ENCODE measurements around the gene ACAP2.
"Not testable (repeated sequence)": the region's sequence is repeated elsewhere in the genome, so short reads cannot be mapped to it uniquely, and the experiment has no call there.

ACAP2 gene

DNA sequence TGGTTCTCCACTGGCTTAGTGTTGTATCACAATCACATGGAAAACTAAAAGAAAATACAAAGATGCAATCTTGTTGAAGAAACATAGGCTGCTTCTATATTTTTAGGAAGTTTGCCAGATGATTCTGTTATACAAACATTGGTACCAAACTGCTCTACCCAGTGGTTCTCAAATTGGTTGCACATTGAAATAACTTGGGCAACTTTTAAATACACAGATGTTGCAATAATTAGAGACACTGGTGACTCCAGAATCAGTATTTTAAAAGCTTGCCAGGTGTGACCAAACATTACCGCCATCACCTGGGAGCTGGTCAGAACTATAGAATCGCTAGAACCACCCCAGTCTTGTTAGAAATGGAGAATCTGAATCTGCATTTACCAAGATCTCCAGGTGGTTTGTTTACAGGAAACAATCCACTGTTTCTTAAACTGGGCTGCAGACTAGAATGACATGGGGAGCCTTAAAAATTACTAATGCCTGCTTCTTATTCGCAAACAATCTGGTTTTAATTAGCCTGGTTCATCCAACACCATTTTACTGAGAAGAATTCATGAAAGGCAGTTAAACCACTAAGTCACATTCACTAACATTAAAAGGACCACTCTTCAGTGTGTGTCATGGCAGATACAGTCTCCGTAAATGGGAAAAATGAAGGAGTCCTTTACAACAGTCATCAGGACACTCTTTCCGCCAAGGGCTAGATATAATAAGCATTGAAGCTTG is 76.5 kb downstream of the ACAP2 start:
- no peaks in the 10 kb centered on the region for H3K4me1 ChIP-seq (ENCODE audit: control insufficient read depth, insufficient read depth, low read depth, low read length)
- no peak overlapping the region for H3K4me3 ChIP-seq (ENCODE audit: insufficient read depth in 1 of 2, low read depth in 1 of 2, low read length in 2 of 2)
- no peak overlapping the region for H3K9ac ChIP-seq (ENCODE audit: low read length)
- no peak overlapping the region for H3K14ac ChIP-seq (ENCODE audit: low read length in 2 of 2)
- H3K18ac ChIP-seq (ENCODE audit: low read depth in 1 of 2, low read length in 2 of 2), result no peak overlapping the region
- no peak overlapping the region for H2BK12ac ChIP-seq (ENCODE audit: low read length in 2 of 2)
- H4K8ac ChIP-seq (ENCODE audit: low read length), result no peak overlapping the region
- WGBS, result 100% methylated on average over 5 of the region's 5 CpGs
- no peaks in the 10 kb centered on the region for H3K27me3 ChIP-seq (ENCODE audit: control insufficient read depth in 1 of 2, insufficient read depth in 1 of 2, low read length in 2 of 2)
- no peak overlapping the region for H2AK5ac ChIP-seq (ENCODE audit: low read length, severe bottlenecking)
- H2BK15ac ChIP-seq (ENCODE audit: low read depth, poor library complexity, severe bottlenecking), result no peak overlapping the region
- no peak overlapping the region for H3K4me2 ChIP-seq (ENCODE audit: low read length, poor library complexity, severe bottlenecking)
- peaks cover 5 to 36% of the 10 kb centered on the region in 2 experiments for H3K36me3 ChIP-seq (ENCODE audit: control insufficient read depth in 1 of 2, insufficient read depth in 2 of 2, low read depth in 1 of 2, low read length in 2 of 2)
- H3K4ac ChIP-seq (ENCODE audit: low read depth in 1 of 2, low read length in 2 of 2), result no peak overlapping the region
- H3K23ac ChIP-seq (ENCODE audit: low read length in 2 of 2), result no peak overlapping the region
- peaks cover 12% of the 10 kb centered on the region for H3K79me1 ChIP-seq (replicated peaks; ENCODE audit: low read length, poor library complexity, severe bottlenecking)
- H3K9me3 ChIP-seq (ENCODE audit: control insufficient read depth, low read length), result no peaks in the 10 kb centered on the region
- no peak overlapping the region for H2BK120ac ChIP-seq (ENCODE audit: low read depth, low read length)
- no peak overlapping the region for H3K27ac ChIP-seq (ENCODE audit: low read length, poor library complexity, severe bottlenecking)
- no peak overlapping the region for H4K91ac ChIP-seq (ENCODE audit: low read length)
- DNase-seq, result no peak
- H2AFZ ChIP-seq (ENCODE audit: low read depth, low read length), result no peak overlapping the region
- H2BK5ac ChIP-seq (ENCODE audit: low read depth, low read length, poor library complexity, severe bottlenecking), result no peak overlapping the region

DNA sequence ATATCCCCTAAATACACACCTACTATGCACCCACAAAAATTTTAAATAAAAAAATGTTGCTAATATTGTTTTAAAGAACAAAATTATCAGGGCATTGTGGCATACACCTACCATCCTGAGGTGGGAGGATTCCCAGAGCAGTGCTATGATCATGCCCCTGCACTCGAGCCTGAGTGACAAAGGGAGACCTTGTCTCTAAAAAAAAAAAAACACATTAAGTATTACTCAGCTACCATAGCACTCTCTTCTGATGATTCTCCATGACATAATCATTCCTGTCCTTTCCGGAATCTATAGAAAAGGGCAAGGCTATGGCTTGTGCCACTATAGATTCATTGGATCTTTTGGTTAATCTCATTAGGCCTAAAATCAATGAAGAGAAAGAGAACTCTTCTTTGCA is 77.4 kb downstream of the ACAP2 start:
- Histone ChIP-seq H3K18ac (ENCODE audit: low read depth in 1 of 2, low read length in 2 of 2) (no peak overlapping the region), H2AK5ac (ENCODE audit: low read length, severe bottlenecking) (no peak overlapping the region), H3K79me1 (replicated peaks; ENCODE audit: low read length, poor library complexity, severe bottlenecking) (peaks cover 14% of the 10 kb centered on the region), H3K9ac (ENCODE audit: low read length) (no peak overlapping the region), H3K23ac (ENCODE audit: low read length in 2 of 2) (no peak overlapping the region), H2BK120ac (ENCODE audit: low read depth, low read length) (no peak overlapping the region), H3K4me3 (ENCODE audit: insufficient read depth in 1 of 2, low read depth in 1 of 2, low read length in 2 of 2) (no peak overlapping the region), H3K27ac (ENCODE audit: low read length, poor library complexity, severe bottlenecking) (no peak overlapping the region), H4K91ac (ENCODE audit: low read length) (no peak overlapping the region), H3K4me2 (ENCODE audit: low read length, poor library complexity, severe bottlenecking) (no peak overlapping the region), H2BK12ac (ENCODE audit: low read length in 2 of 2) (no peak overlapping the region), H3K4me1 (ENCODE audit: control insufficient read depth, insufficient read depth, low read depth, low read length) (no peaks in the 10 kb centered on the region), H2AFZ (ENCODE audit: low read depth, low read length) (no peak overlapping the region), H4K8ac (ENCODE audit: low read length) (no peak overlapping the region), H3K27me3 (ENCODE audit: control insufficient read depth in 1 of 2, insufficient read depth in 1 of 2, low read length in 2 of 2) (no peaks in the 10 kb centered on the region), H3K14ac (ENCODE audit: low read length in 2 of 2) (no peak overlapping the region), H3K36me3 (ENCODE audit: control insufficient read depth in 1 of 2, insufficient read depth in 2 of 2, low read depth in 1 of 2, low read length in 2 of 2) (peaks cover 5 to 32% of the 10 kb centered on the region in 2 experiments), H2BK5ac (ENCODE audit: low read depth, low read length, poor library complexity, severe bottlenecking) (no peak overlapping the region), H3K4ac (ENCODE audit: low read depth in 1 of 2, low read length in 2 of 2) (no peak overlapping the region), H3K9me3 (ENCODE audit: control insufficient read depth, low read length) (no peaks in the 10 kb centered on the region), H2BK15ac (ENCODE audit: low read depth, poor library complexity, severe bottlenecking) (no peak overlapping the region)
- no peak for DNase-seq
- 79% methylated on average over 1 of the region's 2 CpGs for WGBS

DNA sequence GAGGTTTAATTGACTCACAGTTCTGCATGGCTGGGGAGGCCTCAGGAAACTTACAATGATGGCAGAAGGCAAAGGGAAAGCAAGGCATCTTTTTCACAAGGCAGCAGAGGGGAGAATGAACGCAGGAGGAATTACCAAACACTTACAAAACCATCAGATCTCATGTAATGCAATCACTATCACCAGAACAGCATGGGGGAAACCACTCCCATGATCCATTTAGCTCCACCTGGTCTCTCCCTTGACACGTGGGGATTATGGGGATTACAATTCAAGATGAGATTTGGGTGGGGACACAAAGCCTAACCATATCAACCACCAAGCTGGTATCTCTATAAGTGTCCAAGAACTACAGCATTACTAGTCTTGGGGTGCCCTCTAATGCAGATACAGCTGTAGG is 85.0 kb downstream of the ACAP2 start:
- H2BK15ac ChIP-seq (ENCODE audit: low read depth, poor library complexity, severe bottlenecking); H3K4me1 ChIP-seq (ENCODE audit: control insufficient read depth, insufficient read depth, low read depth, low read length); H3K4ac ChIP-seq (ENCODE audit: low read depth in 1 of 2, low read length in 2 of 2); DNase-seq; H3K27ac ChIP-seq (ENCODE audit: low read length, poor library complexity, severe bottlenecking); H3K27me3 ChIP-seq (ENCODE audit: control insufficient read depth in 1 of 2, insufficient read depth in 1 of 2, low read length in 2 of 2); H4K8ac ChIP-seq (ENCODE audit: low read length); H2BK12ac ChIP-seq (ENCODE audit: low read length in 2 of 2); H2AK5ac ChIP-seq (ENCODE audit: low read length, severe bottlenecking); H2BK120ac ChIP-seq (ENCODE audit: low read depth, low read length); H3K9me3 ChIP-seq (ENCODE audit: control insufficient read depth, low read length); H3K18ac ChIP-seq (ENCODE audit: low read depth in 1 of 2, low read length in 2 of 2); H3K4me3 ChIP-seq (ENCODE audit: insufficient read depth in 1 of 2, low read depth in 1 of 2, low read length in 2 of 2); H2AFZ ChIP-seq (ENCODE audit: low read depth, low read length); H4K91ac ChIP-seq (ENCODE audit: low read length); H3K9ac ChIP-seq (ENCODE audit: low read length); H3K14ac ChIP-seq (ENCODE audit: low read length in 2 of 2); H3K23ac ChIP-seq (ENCODE audit: low read length in 2 of 2); H2BK5ac ChIP-seq (ENCODE audit: low read depth, low read length, poor library complexity, severe bottlenecking); H3K4me2 ChIP-seq (ENCODE audit: low read length, poor library complexity, severe bottlenecking): not testable (repeated sequence)
- peaks cover 25% of the 10 kb centered on the region for H3K79me1 ChIP-seq (replicated peaks; ENCODE audit: low read length, poor library complexity, severe bottlenecking)
- WGBS, result 80% methylated on average over 2 of the region's 2 CpGs
- peaks cover 15 to 17% of the 10 kb centered on the region in 2 experiments for H3K36me3 ChIP-seq (ENCODE audit: control insufficient read depth in 1 of 2, insufficient read depth in 2 of 2, low read depth in 1 of 2, low read length in 2 of 2)

DNA sequence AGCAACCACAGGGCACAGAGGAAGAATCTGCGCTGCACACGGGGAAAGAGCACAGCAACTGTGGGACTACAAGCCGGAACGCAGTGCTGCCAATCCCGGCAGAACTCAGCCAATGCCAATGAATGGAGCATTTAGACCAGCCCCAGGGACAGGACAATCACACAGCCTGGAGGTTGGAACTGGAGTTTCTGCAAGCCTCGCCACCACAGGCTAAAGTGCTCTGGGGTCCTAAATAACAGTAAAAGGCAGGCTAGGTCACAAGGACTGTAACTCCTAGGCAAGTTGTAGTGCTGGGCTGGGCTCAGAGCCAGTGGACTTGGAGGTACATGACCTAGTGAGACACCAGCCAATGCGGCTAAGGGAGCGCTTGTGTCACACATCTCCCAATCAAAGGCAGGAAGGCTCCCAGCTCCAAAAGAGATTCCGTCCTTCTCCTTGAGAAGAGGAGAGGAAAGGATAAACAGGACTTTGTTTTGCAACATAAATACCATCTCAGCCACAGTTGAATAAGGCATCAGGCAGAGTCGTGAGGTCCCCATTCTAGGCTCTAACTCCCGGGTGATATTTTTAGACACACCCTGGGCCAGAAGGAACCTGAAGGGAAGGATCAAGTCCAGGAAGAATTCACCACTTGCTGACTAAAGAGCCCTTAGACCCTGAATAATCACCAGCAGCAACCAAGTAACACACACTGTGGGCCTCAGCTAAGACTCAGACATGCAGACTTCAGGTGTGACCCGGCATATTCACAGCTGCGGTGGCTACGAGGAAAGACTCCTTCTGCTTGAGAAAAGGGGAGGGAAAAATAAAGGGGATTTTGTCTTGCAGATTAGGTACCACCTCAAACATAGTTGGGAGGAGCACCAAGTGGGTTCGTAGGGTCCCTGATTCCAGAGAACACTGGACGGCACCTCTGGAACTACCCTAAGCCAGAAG is 86.4 kb downstream of the ACAP2 start:
- Histone ChIP-seq H2AFZ (ENCODE audit: low read depth, low read length) (no peak overlapping the region), H2BK120ac (ENCODE audit: low read depth, low read length) (no peak overlapping the region), H2BK5ac (ENCODE audit: low read depth, low read length, poor library complexity, severe bottlenecking) (no peak overlapping the region), H4K91ac (ENCODE audit: low read length) (no peak overlapping the region), H2AK5ac (ENCODE audit: low read length, severe bottlenecking) (no peak overlapping the region), H4K8ac (ENCODE audit: low read length) (no peak overlapping the region), H3K4me3 (ENCODE audit: insufficient read depth in 1 of 2, low read depth in 1 of 2, low read length in 2 of 2) (no peak overlapping the region), H3K9ac (ENCODE audit: low read length) (no peak overlapping the region), H3K36me3 (ENCODE audit: control insufficient read depth in 1 of 2, insufficient read depth in 2 of 2, low read depth in 1 of 2, low read length in 2 of 2) (peaks cover 15 to 17% of the 10 kb centered on the region in 2 experiments), H3K4me2 (ENCODE audit: low read length, poor library complexity, severe bottlenecking) (no peak overlapping the region), H3K79me1 (replicated peaks; ENCODE audit: low read length, poor library complexity, severe bottlenecking) (peaks cover 27% of the 10 kb centered on the region), H3K9me3 (ENCODE audit: control insufficient read depth, low read length) (no peaks in the 10 kb centered on the region), H3K23ac (ENCODE audit: low read length in 2 of 2) (no peak overlapping the region), H3K27ac (ENCODE audit: low read length, poor library complexity, severe bottlenecking) (no peak overlapping the region), H3K18ac (ENCODE audit: low read depth in 1 of 2, low read length in 2 of 2) (peak overlapping the region in 1 of 2 experiments; percentile 11), H3K27me3 (ENCODE audit: control insufficient read depth in 1 of 2, insufficient read depth in 1 of 2, low read length in 2 of 2) (no peaks in the 10 kb centered on the region), H2BK15ac (ENCODE audit: low read depth, poor library complexity, severe bottlenecking) (no peak overlapping the region), H2BK12ac (ENCODE audit: low read length in 2 of 2) (no peak overlapping the region), H3K4ac (ENCODE audit: low read depth in 1 of 2, low read length in 2 of 2) (no peak overlapping the region), H3K4me1 (ENCODE audit: control insufficient read depth, insufficient read depth, low read depth, low read length) (no peaks in the 10 kb centered on the region), H3K14ac (ENCODE audit: low read length in 2 of 2) (no peak overlapping the region)
- WGBS, result 94% methylated on average over 13 of the region's 16 CpGs
- DNase-seq, result peak; percentile 29

Measured in mesenchymal stem cell (in vitro differentiated cells and primary cell).